ENCODE measurements around the gene DLEC1. TPM values are rescaled to one million over a fixed set of nuclear protein-coding genes. Genes with fewer than 3 reads are reported as not detected.

DLEC1 gene
- total and polyA plus RNA-seq, 2 donors from 2014 or later: 0.52 to 3.3 TPM

- no peak for TF ChIP-seq CTCF (IDR thresholded peaks at IDR 0.05; ENCODE audit: borderline replicate concordance, extremely low read depth, insufficient read depth)
- no peaks in the 10 kb centered on the region for H3K36me3 ChIP-seq (ENCODE audit: control insufficient read depth in 2 of 3, insufficient read depth in 3 of 3, low read length in 3 of 3)
- H3K4me3 ChIP-seq (ENCODE audit: low read length in 3 of 3): peak overlapping the region; percentile 24 to 76 (median 38)
- H3K9ac ChIP-seq (ENCODE audit: low read length in 3 of 3): peak overlapping the region in 1 of 3 donors; percentile 65
- H3K9me3 ChIP-seq (ENCODE audit: control insufficient read depth in 2 of 3, insufficient read depth in 1 of 3, low read length in 3 of 3): no peaks in the 10 kb centered on the region
- DNase-seq (peak in 3 of 5 donors; percentile 37 to 81 (median 52)), FAIRE-seq (no peak)
- intact Hi-C loops (cut with DNase I): no loop called here
- H3K27ac ChIP-seq (ENCODE audit: low read depth in 2 of 2, low read length in 2 of 2): peak overlapping the region in 1 of 2 donors; percentile 78
- peaks cover 2 to 10% (median 6%) of the 10 kb centered on the region in 3 donors for H3K4me1 ChIP-seq (ENCODE audit: control insufficient read depth in 2 of 3, insufficient read depth in 2 of 3, low read depth in 1 of 3, low read length in 3 of 3)
- no peaks in the 10 kb centered on the region for H3K27me3 ChIP-seq (ENCODE audit: control insufficient read depth, insufficient read depth, low read length)
Measured at GRCh38 chr3:38028621-38029361, 10.2 kb upstream of the DLEC1 start.

- H3K27me3 ChIP-seq (ENCODE audit: control insufficient read depth, insufficient read depth, low read length): no peaks in the 10 kb centered on the region
- peak within 1 kb of the TSS; percentile 83 to 88 for H3K27ac ChIP-seq (ENCODE audit: low read depth in 2 of 2, low read length in 2 of 2)
- peak within 1 kb of the TSS; percentile 64 to 76 (median 68) for H3K4me3 ChIP-seq (ENCODE audit: low read length in 3 of 3)
- intact Hi-C loops (cut with DNase I): no loop called here
- peaks cover 2 to 9% (median 6%) of the 10 kb centered on the region in 3 donors for H3K4me1 ChIP-seq (ENCODE audit: control insufficient read depth in 2 of 3, insufficient read depth in 2 of 3, low read depth in 1 of 3, low read length in 3 of 3)
- H3K9me3 ChIP-seq (ENCODE audit: control insufficient read depth in 2 of 3, insufficient read depth in 1 of 3, low read length in 3 of 3): no peaks in the 10 kb centered on the region
- no peak for TF ChIP-seq CTCF (IDR thresholded peaks at IDR 0.05; ENCODE audit: borderline replicate concordance, extremely low read depth, insufficient read depth)
- H3K9ac ChIP-seq (ENCODE audit: low read length in 3 of 3): peak within 1 kb of the TSS; percentile 44 to 87 (median 72)
- FAIRE-seq (no peak), DNase-seq (peak; percentile 83 to 96 (median 86))
- no peaks in the 10 kb centered on the region for H3K36me3 ChIP-seq (ENCODE audit: control insufficient read depth in 2 of 3, insufficient read depth in 3 of 3, low read length in 3 of 3)
Measured at GRCh38 chr3:38029400-38030125, 9.4 kb upstream of the DLEC1 start, which contains the start of gene PLCD1. TSS of gene PLCD1 (minus strand) at chr3:38029642. CDS start at chr3:38029539, 103 bp downstream.

GRCh38 chr3:38030126-38031021, 8.6 kb upstream of the DLEC1 start:
- FAIRE-seq: no peak
- Histone ChIP-seq H3K27me3 (ENCODE audit: control insufficient read depth, insufficient read depth, low read length) (no peaks in the 10 kb centered on the region), H3K4me3 (ENCODE audit: low read length in 3 of 3) (peak overlapping the region; percentile 64 to 76 (median 68)), H3K9ac (ENCODE audit: low read length in 3 of 3) (peak overlapping the region; percentile 44 to 87 (median 72)), H3K27ac (ENCODE audit: low read depth in 2 of 2, low read length in 2 of 2) (peak overlapping the region; percentile 83 to 88), H3K36me3 (ENCODE audit: control insufficient read depth in 2 of 3, insufficient read depth in 3 of 3, low read length in 3 of 3) (no peaks in the 10 kb centered on the region), H3K4me1 (ENCODE audit: control insufficient read depth in 2 of 3, insufficient read depth in 2 of 3, low read depth in 1 of 3, low read length in 3 of 3) (peaks cover 2 to 9% (median 4%) of the 10 kb centered on the region in 3 donors), H3K9me3 (ENCODE audit: control insufficient read depth in 2 of 3, insufficient read depth in 1 of 3, low read length in 3 of 3) (no peaks in the 10 kb centered on the region)
- TF ChIP-seq CTCF (IDR thresholded peaks at IDR 0.05; ENCODE audit: borderline replicate concordance, extremely low read depth, insufficient read depth): no peak
- DNase-seq: peak in 1 of 5 donors; percentile 72
- intact Hi-C loops (cut with DNase I): no loop called here

All from kidney (tissue), 14 donors.